ENCODE data around the gene TMEM178A.

GRCh38 chr2:39636306-39636705, 29.4 kb upstream of the TMEM178A start:
- TF ChIP-seq CTCF (IDR thresholded peaks at IDR 0.05; ENCODE audit: low read depth, low read length, poor library complexity, severe bottlenecking) (no peak), EZH2phosphoT487 (IDR thresholded peaks at IDR 0.05; ENCODE audit: borderline replicate concordance, low read length) (no peak)
